B cell (primary cell): Measurements from ENCODE around the gene TAS2R4. TPM values are rescaled to one million over a fixed set of nuclear protein-coding genes. Genes with fewer than 3 reads are reported as not detected.

Experiments
- ATAC-seq: fragments of 200-7000 bp; cut with Tn5 transposase; one replicate; pipeline ENCODE4 v1.10.0; 2021; ENCODE audit warnings: low read depth, mild to moderate bottlenecking, moderate number of reproducible peaks, moderate library complexity
- CTCF ChIA-PET: fragments of 350-600 bp; sonication (Branson Sonifier 250); formaldehyde crosslinking; loops from one replicate; lab custom pipeline; 2021; ENCODE audit warnings: antibody characterized with exemption, inconsistent platforms; lab: Charles Lee
- POLR2A ChIA-PET: fragments of 350-600 bp; sonication (Branson Sonifier 250); formaldehyde crosslinking; loops from one replicate; lab custom pipeline; 2021; ENCODE audit warnings: antibody characterized with exemption; lab: Charles Lee
- DNase-seq: peaks from one replicate; pipeline ENCODE4 v3.0.0; 2013
- H2AFZ ChIP-seq: 2 replicates; pipeline ENCODE4 v1.6.1; 2012; ENCODE audit warnings: mild to moderate bottlenecking, low read depth, low read length; ENCODE audit not compliant: insufficient read depth, poor library complexity, severe bottlenecking
- H3K27ac ChIP-seq, 2 donors: 1 replicate in 1 of 2; 2 replicates in 1 of 2; pipeline ENCODE4 v1.5.1; 2012 to 2013; ENCODE audit warnings: low read length in 2 of 2, mild to moderate bottlenecking in 2 of 2, moderate library complexity in 1 of 2
- H3K27me3 ChIP-seq, 4 experiments: fragments of 200-600 bp in 1 of 4; sonication (generic) in 1 of 4; replicated peaks in 1 of 4; 1 replicate in 2 of 4; 2 replicates in 2 of 4; pipeline versions ENCODE4 v1.6.1 to v1.7.0; 2013 to 2016; ENCODE audit warnings: low read length in 3 of 4, mild to moderate bottlenecking in 2 of 4, mixed read lengths in 1 of 4, moderate library complexity in 1 of 4; ENCODE audit not compliant: insufficient read depth in 4 of 4, control insufficient read depth in 3 of 4; ENCODE audit errors: control extremely low read depth in 1 of 4
- H3K36me3 ChIP-seq, 2 experiments: replicated peaks in 1 of 2; 1 replicate in 1 of 2; 2 replicates in 1 of 2; pipeline versions ENCODE4 v1.6.1 to v1.7.1; 2013; ENCODE audit warnings: low read length in 1 of 2; ENCODE audit not compliant: insufficient read depth in 2 of 2, control insufficient read depth in 1 of 2; ENCODE audit errors: control extremely low read depth in 1 of 2, extremely low read depth in 1 of 2
- H3K4me1 ChIP-seq, 2 donors: fragments of 200-600 bp in 1 of 2; sonication (generic) in 1 of 2; 1 replicate in 1 of 2; 2 replicates in 1 of 2; pipeline versions ENCODE4 v1.5.1 to v1.6.1; 2013 to 2017; ENCODE audit warnings: low read length in 2 of 2; ENCODE audit not compliant: control insufficient read depth in 2 of 2, insufficient read depth in 2 of 2
- H3K4me2 ChIP-seq: replicated peaks from 2 replicates; pipeline ENCODE3; 2012; ENCODE audit warnings: mild to moderate bottlenecking, low read depth, low read length; ENCODE audit not compliant: poor library complexity, severe bottlenecking
- H3K4me3 ChIP-seq, 5 experiments: fragments of 200-600 bp in 1 of 5; sonication (generic) in 1 of 5; 1 replicate in 3 of 5; 2 replicates in 2 of 5; pipeline versions ENCODE4 v1.5.1 to v1.7.0; 2011 to 2016; ENCODE audit warnings: low read length in 4 of 5, mild to moderate bottlenecking in 4 of 5, low read depth in 2 of 5, control low read depth in 1 of 5, moderate library complexity in 1 of 5; ENCODE audit not compliant: insufficient read depth in 1 of 5; ENCODE audit errors: control extremely low read depth in 1 of 5, extremely low read depth in 1 of 5
- H3K79me2 ChIP-seq: fragments of 200-600 bp; sonication (generic); one replicate; pipeline ENCODE4 v1.6.0; 2016; ENCODE audit warnings: low read length; ENCODE audit not compliant: control insufficient read depth, insufficient read depth
- H3K9ac ChIP-seq: fragments of 200-600 bp; sonication (generic); 2 replicates; pipeline ENCODE4 v1.6.1; 2017; ENCODE audit warnings: mild to moderate bottlenecking, low read length, moderate library complexity
- H3K9me3 ChIP-seq, 3 donors: one replicate each; pipeline versions ENCODE4 v1.6.1 to v1.7.1; 2013; ENCODE audit warnings: low read length in 2 of 3; ENCODE audit not compliant: control insufficient read depth in 2 of 3, insufficient read depth in 1 of 3; ENCODE audit errors: control extremely low read depth in 1 of 3
- H4K20me1 ChIP-seq: 2 replicates; pipeline ENCODE4 v1.6.0; 2012; ENCODE audit warnings: mild to moderate bottlenecking, low read length; ENCODE audit not compliant: insufficient read depth, control insufficient read depth, poor library complexity, severe bottlenecking
- H3K27ac Mint-ChIP-seq: one replicate; pipeline ENCODE4 v1.8.0; 2021; ENCODE audit warnings: mixed read lengths
- H3K27me3 Mint-ChIP-seq: one replicate; pipeline ENCODE4 v1.8.0; 2021; ENCODE audit warnings: mixed read lengths
- H3K4me1 Mint-ChIP-seq: one replicate; pipeline ENCODE4 v1.8.0; 2021; ENCODE audit warnings: mixed read lengths
- H3K4me3 Mint-ChIP-seq: one replicate; pipeline ENCODE4 v1.8.0; 2021; ENCODE audit warnings: mixed read lengths
- H3K9me3 Mint-ChIP-seq: one replicate; pipeline ENCODE4 v1.8.0; 2022; ENCODE audit warnings: mixed read lengths; ENCODE audit not compliant: insufficient read depth
- CTCF ChIP-seq: fragments of 200-600 bp; IDR thresholded peaks from one replicate; pipeline ENCODE4 v1.8.0; 2022; ENCODE audit warnings: antibody characterized with exemption, mild to moderate bottlenecking
- EZH2 ChIP-seq: IDR thresholded peaks from 2 replicates; pipeline ENCODE4 v1.6.1; 2012; ENCODE audit warnings: borderline replicate concordance, low read depth, mild to moderate bottlenecking, moderate library complexity, low read length; ENCODE audit not compliant: insufficient read depth, poor library complexity, severe bottlenecking
- WGBS: methylation state at CpG from one replicate; pipeline ENCODE4 v1.1.5; 2013; ENCODE audit warnings: missing lambda C conversion rate; ENCODE audit not compliant: insufficient coverage; 5-methylcytosine and 5-hydroxymethylcytosine counted together
- intact Hi-C: fragments of 100-400 bp; cut with micrococcal nuclease; formaldehyde crosslinking; loops from one replicate; pipeline ENCODE4 v1.10.0; 2022
- polyA minus RNA-seq: library from RNA; depleted of rRNA, polyadenylated mRNA; stranded (reverse); fragments of >200 nt; gene quantifications from 2 replicates; pipeline ENCODE4 v1.2.3, GENCODE V29; 2012
- polyA plus RNA-seq: library from polyadenylated mRNA; depleted of rRNA; stranded (reverse); fragments of >200 nt; gene quantifications from 2 replicates; pipeline ENCODE4 v1.2.3, GENCODE V29; 2012
- total RNA-seq, 2 donors: library from RNA; stranded (reverse); fragments of 120-200 nt in 1 of 2; gene quantifications; 1 replicate in 1 of 2; 2 replicates in 1 of 2; pipeline versions ENCODE4 v1.2.3 to v1.2.4, GENCODE V29; 2013 to 2022

The TAS2R4 gene
- total RNA-seq, result 5.4 and 6.7 TPM in 2 replicates
- total RNA-seq (2013), result 1.7 TPM
- 0.22 and 0.39 TPM in 2 replicates for polyA plus RNA-seq
- 0.21 and 0.34 TPM in 2 replicates for polyA minus RNA-seq

GRCh38 chr7:141776374-141776773 lies at the start of gene TAS2R4:
TSS of gene TAS2R4 (plus strand) at chr7:141776674. CDS start at chr7:141778489, 1,815 bp downstream.
- Histone ChIP-seq H3K4me1 (no peaks in the 10 kb centered on the region), H3K27ac (no peak within 1 kb of the TSS), H4K20me1 (no peaks in the 10 kb centered on the region), H3K9ac (no peak within 1 kb of the TSS), H3K9me3 (peaks cover 0 to 7% (median 0%) of the 10 kb centered on the region in 3 donors), H2AFZ (no peak within 1 kb of the TSS), H3K27me3 (no peaks in the 10 kb centered on the region), H3K4me3 (no peak within 1 kb of the TSS), H3K36me3 (peaks cover 0 to 23% of the 10 kb centered on the region in 2 experiments), H3K79me2 (no peaks in the 10 kb centered on the region), H3K4me2 (no peak within 1 kb of the TSS)
- DNase-seq, result no peak
- no peaks in the 10 kb centered on the region for H3K4me1 Mint-ChIP-seq
- H3K27me3 Mint-ChIP-seq, result no peaks in the 10 kb centered on the region
- ChIA-PET POLR2A (no interaction called here), CTCF (interaction anchor here (0.7 to 1.9 kb wide), 2 partner anchors 10 to 13 kb away, joined by 3 to 11 read pairs; no protein-coding TSS in a partner anchor)
- intact Hi-C loops, result loop anchor here (5.0 kb wide), 1 partner anchor 654 kb away; no protein-coding TSS in a partner anchor
- no peak within 1 kb of the TSS for H3K4me3 Mint-ChIP-seq
- TF ChIP-seq CTCF, result no peak
- TF ChIP-seq EZH2, result no peak
- no peaks in the 10 kb centered on the region for H3K9me3 Mint-ChIP-seq
- no peak within 1 kb of the TSS for H3K27ac Mint-ChIP-seq
- no peak for ATAC-seq
- WGBS, result no CpG with 5 or more reads among the region's 1 CpG

GRCh38 chr7:141729020-141729419 lies 47.5 kb upstream of the TAS2R4 start:
- DNase-seq (no peak), ATAC-seq (no peak)
- Mint-ChIP-seq H3K27ac (no peak overlapping the region), H3K9me3 (no peaks in the 10 kb centered on the region), H3K4me1 (no peaks in the 10 kb centered on the region), H3K4me3 (no peak overlapping the region), H3K27me3 (no peaks in the 10 kb centered on the region)
- Histone ChIP-seq H3K9ac (no peak overlapping the region), H2AFZ (no peak overlapping the region), H3K79me2 (no peaks in the 10 kb centered on the region), H3K36me3 (no peaks in the 10 kb centered on the region), H3K27me3 (no peaks in the 10 kb centered on the region), H4K20me1 (no peaks in the 10 kb centered on the region), H3K4me3 (no peak overlapping the region), H3K4me2 (no peak overlapping the region), H3K4me1 (no peaks in the 10 kb centered on the region), H3K9me3 (no peaks in the 10 kb centered on the region), H3K27ac (no peak overlapping the region)
- ChIA-PET POLR2A (no interaction called here), CTCF (interaction anchor here (1.2 kb wide), 1 partner anchor 33 kb away, joined by 3 read pairs; no protein-coding TSS in a partner anchor)
- intact Hi-C loops, result no loop called here
- 83% methylated on average over 1 of the region's 1 CpG for WGBS
- TF ChIP-seq CTCF (no peak), EZH2 (no peak)
